ENCODE measurements around the gene SSTR5. TPM values are rescaled to one million over a fixed set of nuclear protein-coding genes. Genes with fewer than 3 reads are reported as not detected.

SSTR5 gene
- total RNA-seq, result 2.4 TPM

GRCh38 chr16:1072526-1073261 is at the start of gene SSTR5:
SSTR5 (plus strand) TSS chr16:1072747; CDS start chr16:1078869, 6,122 bp downstream.

GRCh38 chr16:1096169-1097082 is 23.9 kb downstream of the SSTR5 start, which contains the start of gene C1QTNF8:
C1QTNF8 (minus strand) TSS chr16:1096244; CDS start chr16:1094922, 1,322 bp downstream.

Other genes starting within 250 kb of the SSTR5 start
- gene LMF1, start 101.8 kb upstream of the SSTR5 start, total RNA-seq, result 50.5 TPM
- 58.4 TPM for gene SOX8, start 91.0 kb upstream of the SSTR5 start, total RNA-seq
- 0.22 TPM for gene C1QTNF8, start 23.5 kb downstream of the SSTR5 start, total RNA-seq
- 26.6 TPM for gene CACNA1H, start 80.4 kb downstream of the SSTR5 start, total RNA-seq
- gene TPSG1, start 152.5 kb downstream of the SSTR5 start, total RNA-seq, result not detected
- 5.2 TPM for gene TPSB2, start 157.4 kb downstream of the SSTR5 start, total RNA-seq
- 3.4 TPM for gene TPSAB1, start 168.0 kb downstream of the SSTR5 start, total RNA-seq
- 0.66 TPM for gene TPSD1, start 183.3 kb downstream of the SSTR5 start, total RNA-seq
- gene UBE2I, start 236.9 kb downstream of the SSTR5 start, total RNA-seq, result 94.8 TPM